Stimulated activated naive B cell treated with anti-CD40 and anti-IgM and Interleukin-4, amounts not matched to agents 10 μg/mL and 1 μg/mL and 100 μg/mL, for 72 hours (primary cell): ENCODE measurements around the gene RPA1.
"Not testable (repeated sequence)": the region's sequence is repeated elsewhere in the genome, so short reads cannot be mapped to it uniquely, and the experiment has no call there.

ENCODE experiments used
- ATAC-seq, 2 donors: fragments of 150-1000 bp; cut with Tn5 transposase; replicated peaks; 2 replicates each; pipeline ENCODE4 v1.10.0; 2021; ENCODE audit warnings: moderate library complexity in 1 of 2
- DNase-seq: peaks from one replicate; pipeline ENCODE4 v3.0.0; 2021
- H3K27ac Mint-ChIP-seq: one replicate; pipeline ENCODE4 v1.8.0; 2022; ENCODE audit warnings: mild to moderate bottlenecking, mixed read lengths
- H3K27me3 Mint-ChIP-seq, 2 donors: one replicate each; pipeline ENCODE4 v1.8.0; 2022; ENCODE audit warnings: mixed read lengths in 2 of 2
- H3K36me3 Mint-ChIP-seq, 2 donors: one replicate each; pipeline ENCODE4 v1.8.0; 2022; ENCODE audit warnings: mixed read lengths in 2 of 2, mild to moderate bottlenecking in 1 of 2
- H3K4me1 Mint-ChIP-seq, 2 donors: one replicate each; pipeline ENCODE4 v1.8.0; 2022; ENCODE audit warnings: mixed read lengths in 2 of 2, mild to moderate bottlenecking in 1 of 2
- H3K4me3 Mint-ChIP-seq, 2 donors: one replicate each; pipeline ENCODE4 v1.8.0; 2022; ENCODE audit warnings: mild to moderate bottlenecking in 2 of 2, mixed read lengths in 2 of 2, moderate library complexity in 1 of 2
- H3K9me3 Mint-ChIP-seq, 2 donors: one replicate each; pipeline ENCODE4 v1.8.0; 2022; ENCODE audit warnings: mixed read lengths in 2 of 2, mild to moderate bottlenecking in 1 of 2

Gene RPA1

GRCh38 chr17:1800240-1800639, 29.6 kb upstream of the RPA1 start:
- H3K4me1 Mint-ChIP-seq = peaks cover 7% of the 10 kb centered on the region in 2 donors
- H3K27me3 Mint-ChIP-seq = no peaks in the 10 kb centered on the region
- H3K4me3 Mint-ChIP-seq = no peak overlapping the region
- DNase-seq (no peak), ATAC-seq (no peak)
- no peak overlapping the region for H3K27ac Mint-ChIP-seq
- peaks cover 25 to 35% of the 10 kb centered on the region in 2 donors for H3K36me3 Mint-ChIP-seq
- no peaks in the 10 kb centered on the region for H3K9me3 Mint-ChIP-seq

GRCh38 chr17:1800712-1801111, 29.1 kb upstream of the RPA1 start:
- Mint-ChIP-seq H3K9me3 (no peaks in the 10 kb centered on the region), H3K27ac (no peak overlapping the region), H3K4me1 (peaks cover 7% of the 10 kb centered on the region in 2 donors), H3K36me3 (peaks cover 25 to 34% of the 10 kb centered on the region in 2 donors), H3K27me3 (no peaks in the 10 kb centered on the region), H3K4me3 (no peak overlapping the region)
- DNase-seq = no peak
- ATAC-seq = no peak

- H3K9me3 Mint-ChIP-seq = no peaks in the 10 kb centered on the region
- H3K4me3 Mint-ChIP-seq = no peak overlapping the region
- H3K36me3 Mint-ChIP-seq = peaks cover 25 to 31% of the 10 kb centered on the region in 2 donors
- DNase-seq = no peak
- H3K4me1 Mint-ChIP-seq = peaks cover 0 to under 1% of the 10 kb centered on the region in 2 donors
- no peaks in the 10 kb centered on the region for H3K27me3 Mint-ChIP-seq
- peak overlapping the region; percentile 42 for H3K27ac Mint-ChIP-seq
- no peak for ATAC-seq
Measured at GRCh38 chr17:1802429-1802828, 27.4 kb upstream of the RPA1 start.

- no peak for ATAC-seq
- Mint-ChIP-seq H3K9me3 (no peaks in the 10 kb centered on the region), H3K27me3 (no peaks in the 10 kb centered on the region), H3K4me1 (no peaks in the 10 kb centered on the region), H3K36me3 (peaks cover 24 to 33% of the 10 kb centered on the region in 2 donors), H3K27ac (no peak overlapping the region), H3K4me3 (no peak overlapping the region)
- no peak for DNase-seq
Measured at GRCh38 chr17:1803280-1803679, 26.5 kb upstream of the RPA1 start.

- no peaks in the 10 kb centered on the region for H3K4me1 Mint-ChIP-seq
- H3K9me3 Mint-ChIP-seq = no peaks in the 10 kb centered on the region
- H3K4me3 Mint-ChIP-seq = no peak overlapping the region
- ATAC-seq (no peak), DNase-seq (no peak)
- peaks cover 24 to 39% of the 10 kb centered on the region in 2 donors for H3K36me3 Mint-ChIP-seq
- H3K27me3 Mint-ChIP-seq = no peaks in the 10 kb centered on the region
- H3K27ac Mint-ChIP-seq = no peak overlapping the region
Measured at GRCh38 chr17:1807890-1808289, 21.9 kb upstream of the RPA1 start.

GRCh38 chr17:1808644-1809043, 21.2 kb upstream of the RPA1 start:
- no peaks in the 10 kb centered on the region for H3K4me1 Mint-ChIP-seq
- H3K36me3 Mint-ChIP-seq = peaks cover 21 to 32% of the 10 kb centered on the region in 2 donors

GRCh38 chr17:1809815-1810214, 20.0 kb upstream of the RPA1 start:
- H3K4me1 Mint-ChIP-seq, DNase-seq, H3K9me3 Mint-ChIP-seq, ATAC-seq, H3K27me3 Mint-ChIP-seq, H3K4me3 Mint-ChIP-seq, H3K27ac Mint-ChIP-seq: not testable (repeated sequence)
- H3K36me3 Mint-ChIP-seq = peaks cover 14 to 25% of the 10 kb centered on the region in 2 donors

More at GRCh38 chr17:1808644-1809043, 21.2 kb upstream of the RPA1 start:
- H3K9me3 Mint-ChIP-seq = no peaks in the 10 kb centered on the region
- no peaks in the 10 kb centered on the region for H3K27me3 Mint-ChIP-seq
- DNase-seq = no peak
- no peak for ATAC-seq
- H3K4me3 Mint-ChIP-seq = no peak overlapping the region
- H3K27ac Mint-ChIP-seq = no peak overlapping the region

GRCh38 chr17:1810450-1811103, 19.2 kb upstream of the RPA1 start:
- ATAC-seq (no peak), DNase-seq (no peak)
- H3K36me3 Mint-ChIP-seq = peaks cover 13 to 22% of the 10 kb centered on the region in 2 donors
- H3K4me1 Mint-ChIP-seq = no peaks in the 10 kb centered on the region
- no peak overlapping the region for H3K27ac Mint-ChIP-seq
- H3K27me3 Mint-ChIP-seq = no peaks in the 10 kb centered on the region
- H3K4me3 Mint-ChIP-seq = no peak overlapping the region
- H3K9me3 Mint-ChIP-seq = no peaks in the 10 kb centered on the region

- Mint-ChIP-seq H3K4me3 (no peak overlapping the region), H3K27ac (no peak overlapping the region), H3K27me3 (no peaks in the 10 kb centered on the region), H3K36me3 (peaks cover 12 to 15% of the 10 kb centered on the region in 2 donors), H3K9me3 (no peaks in the 10 kb centered on the region), H3K4me1 (no peaks in the 10 kb centered on the region)
- ATAC-seq = no peak
- DNase-seq = no peak
Measured at GRCh38 chr17:1813088-1813487, 16.7 kb upstream of the RPA1 start.

- Mint-ChIP-seq H3K27ac (no peak overlapping the region), H3K4me1 (peaks cover 0 to 3% of the 10 kb centered on the region in 2 donors), H3K36me3 (peaks cover 20 to 25% of the 10 kb centered on the region in 2 donors), H3K27me3 (no peaks in the 10 kb centered on the region), H3K4me3 (no peak overlapping the region), H3K9me3 (no peaks in the 10 kb centered on the region)
- DNase-seq = no peak
- no peak for ATAC-seq
Measured at GRCh38 chr17:1820528-1821252, 9.1 kb upstream of the RPA1 start.

- Mint-ChIP-seq H3K27me3 (no peaks in the 10 kb centered on the region), H3K4me1 (peaks cover 26 to 44% of the 10 kb centered on the region in 2 donors), H3K9me3 (no peaks in the 10 kb centered on the region), H3K36me3 (peaks cover 15 to 29% of the 10 kb centered on the region in 2 donors), H3K27ac (peak overlapping the region; percentile 62), H3K4me3 (peak overlapping the region; percentile 90 to 92)
- peak in 1 of 2 donors; percentile 1 for ATAC-seq
- DNase-seq = no peak
Measured at GRCh38 chr17:1829216-1829591, 601 bp upstream of the RPA1 start.

GRCh38 chr17:1830288-1830687, 483 bp downstream of the RPA1 start:
- H3K4me3 Mint-ChIP-seq = peak overlapping the region; percentile 90 to 92
- H3K27ac Mint-ChIP-seq = peak overlapping the region; percentile 88
- ATAC-seq (peak; percentile 6 to 17), DNase-seq (peak; percentile 10)
- H3K4me1 Mint-ChIP-seq = peaks cover 30 to 50% of the 10 kb centered on the region in 2 donors
- peaks cover 10 to 29% of the 10 kb centered on the region in 2 donors for H3K36me3 Mint-ChIP-seq
- no peaks in the 10 kb centered on the region for H3K27me3 Mint-ChIP-seq
- H3K9me3 Mint-ChIP-seq = no peaks in the 10 kb centered on the region

- Mint-ChIP-seq H3K4me1 (peaks cover 26 to 34% of the 10 kb centered on the region in 2 donors), H3K27me3 (no peaks in the 10 kb centered on the region), H3K36me3 (peaks cover 15 to 30% of the 10 kb centered on the region in 2 donors), H3K4me3 (peak overlapping the region in 1 of 2 donors; percentile 14), H3K9me3 (no peaks in the 10 kb centered on the region), H3K27ac (peak overlapping the region; percentile 80)
- ATAC-seq (peak; percentile 44 to 51), DNase-seq (peak; percentile 24)
Measured at GRCh38 chr17:1834380-1835149, 4.8 kb downstream of the RPA1 start.

GRCh38 chr17:1839516-1839915, 9.7 kb downstream of the RPA1 start:
- H3K4me3 Mint-ChIP-seq = no peak overlapping the region
- no peak overlapping the region for H3K27ac Mint-ChIP-seq
- no peaks in the 10 kb centered on the region for H3K9me3 Mint-ChIP-seq
- H3K4me1 Mint-ChIP-seq = peaks cover 6 to 9% of the 10 kb centered on the region in 2 donors
- DNase-seq (no peak), ATAC-seq (no peak)
- peaks cover 17 to 39% of the 10 kb centered on the region in 2 donors for H3K36me3 Mint-ChIP-seq
- no peaks in the 10 kb centered on the region for H3K27me3 Mint-ChIP-seq
